HepG2 (cell line): ENCODE data around the gene RAPGEF5. TPM values are rescaled to one million over a fixed set of nuclear protein-coding genes. Genes with fewer than 3 reads are reported as not detected.
A peak's percentile ranks its signal among the peaks of the same experiment; 100 is the strongest.

Experiments
- ATAC-seq: fragments of 200-7000 bp; cut with Tn5 transposase; 3 replicates; pipeline ENCODE4 v1.9.1; 2020; ENCODE audit warnings: mild to moderate bottlenecking, moderate library complexity
- BruUV-seq: library from RNA; stranded (reverse); fragments of 400-500 nt; replicated peaks from 2 replicates; lab custom pipeline; 2021; lab: Mats Ljungman, UMichigan
- CTCF ChIA-PET: fragments of 300-600 bp; formaldehyde crosslinking; extraction: SDS; loops from one replicate; lab custom pipeline; 2021; ENCODE audit warnings: low total read pairs, inconsistent platforms, low intra/inter-chr PET ratio; lab: Yijun Ruan, JAX
- POLR2A ChIA-PET: fragments of 350-600 bp; sonication (Branson Sonifier 250); formaldehyde crosslinking; loops from one replicate; lab custom pipeline; 2020; ENCODE audit warnings: antibody characterized with exemption, inconsistent platforms; lab: Yijun Ruan, JAX
- DNase-seq: peaks from one replicate; pipeline ENCODE4 v3.0.0-alpha.2; 2015; ENCODE audit warnings: low spot score
- FAIRE-seq: peaks from 3 replicates; lab custom pipeline; 2011; peaks lifted over from hg19 to GRCh38; lab: Jason Lieb, UNC
- H2AFZ ChIP-seq: one replicate; pipeline ENCODE4 v1.6.1; 2011; ENCODE audit warnings: low read length, inconsistent platforms
- H3K27ac ChIP-seq: fragments of 300-600 bp; 3 replicates; pipeline ENCODE4 v1.8.0; 2011; ENCODE audit warnings: mixed run types, mild to moderate bottlenecking, mixed read lengths, low read length, inconsistent platforms; ENCODE audit not compliant: insufficient read depth; ENCODE audit errors: extremely low read length
- H3K27me3 ChIP-seq, 2 experiments: fragments of 200-600 bp in 1 of 2; 2 replicates in 1 of 2; 3 replicates in 1 of 2; pipeline versions ENCODE4 v1.6.0 to v1.8.0; 2011; ENCODE audit warnings: low read length in 2 of 2, mild to moderate bottlenecking in 2 of 2, moderate library complexity in 2 of 2, inconsistent platforms in 1 of 2; ENCODE audit not compliant: insufficient read depth in 2 of 2, control insufficient read depth in 1 of 2
- H3K36me3 ChIP-seq, 2 experiments: fragments of 200-600 bp in 1 of 2; replicated peaks in 1 of 2; 2 replicates in 1 of 2; 3 replicates in 1 of 2; pipeline versions ENCODE4 v1.5.1 to v1.8.0; 2011; ENCODE audit warnings: low read length in 2 of 2, inconsistent platforms in 1 of 2; ENCODE audit not compliant: insufficient read depth in 2 of 2, control insufficient read depth in 1 of 2
- H3K4me1 ChIP-seq: 2 replicates; pipeline ENCODE4 v1.5.1; 2012; ENCODE audit warnings: low read length, inconsistent platforms; ENCODE audit not compliant: insufficient read depth
- H3K4me2 ChIP-seq: 2 replicates; pipeline ENCODE4 v1.6.0; 2011; ENCODE audit warnings: low read depth, low read length, inconsistent platforms
- H3K4me3 ChIP-seq, 3 experiments: fragments of 200-600 bp in 1 of 3; sonication (generic), shearing (Covaris generic) in 1 of 3; replicated peaks in 1 of 3; 2 replicates each; pipeline ENCODE4 v1.5.1; 2011 to 2016; ENCODE audit warnings: low read length in 3 of 3, inconsistent platforms in 2 of 3, low read depth in 2 of 3, mild to moderate bottlenecking in 2 of 3, control low read depth in 1 of 3, mixed read lengths in 1 of 3; ENCODE audit not compliant: insufficient read depth in 1 of 3
- H3K79me2 ChIP-seq: one replicate; pipeline ENCODE4 v1.6.1; 2011; ENCODE audit warnings: low read length, inconsistent platforms; ENCODE audit not compliant: insufficient read depth
- H3K9ac ChIP-seq: 2 replicates; pipeline ENCODE4 v1.6.0; 2011; ENCODE audit warnings: mild to moderate bottlenecking, low read depth, low read length, inconsistent platforms; ENCODE audit not compliant: insufficient read depth
- H3K9me3 ChIP-seq: 2 replicates; pipeline ENCODE4 v1.5.1; 2012; ENCODE audit warnings: mild to moderate bottlenecking, low read length
- H4K20me1 ChIP-seq: 2 replicates; pipeline ENCODE4 v1.6.0; 2011; ENCODE audit warnings: inconsistent platforms, mild to moderate bottlenecking, low read length, moderate library complexity; ENCODE audit not compliant: insufficient read depth
- HOXA3 ChIP-seq: sonication (generic); formaldehyde crosslinking; IDR thresholded peaks from 2 replicates; pipeline ENCODE4 v1.5.0; 2020; ENCODE audit warnings: missing genetic modification reagents
- HOXA9 ChIP-seq: sonication (generic); formaldehyde crosslinking; IDR thresholded peaks from 2 replicates; pipeline ENCODE4 v1.8.1; 2022; ENCODE audit warnings: missing genetic modification reagents, mild to moderate bottlenecking, moderate library complexity, borderline replicate concordance
- RBM22 ChIP-seq: fragments of 200-400 bp; formaldehyde crosslinking; optimal IDR thresholded peaks from 2 replicates; pipeline ENCODE3; 2017; ENCODE audit warnings: mild to moderate bottlenecking, low read length, moderate library complexity
- TBP ChIP-seq: sonication (generic); formaldehyde crosslinking; IDR thresholded peaks from 2 replicates; pipeline ENCODE4 v1.5.0; 2020; ENCODE audit warnings: missing genetic modification reagents
- THAP8 ChIP-seq: sonication (generic); formaldehyde crosslinking; IDR thresholded peaks from 2 replicates; pipeline ENCODE4 v1.5.1; 2020; ENCODE audit warnings: missing genetic modification reagents, mild to moderate bottlenecking, borderline replicate concordance
- ZBTB7A ChIP-seq: sonication (generic); formaldehyde crosslinking; IDR thresholded peaks from 2 replicates; pipeline ENCODE4 v1.8.0; 2022; ENCODE audit warnings: mild to moderate bottlenecking, missing genetic modification reagents
- ZNF142 ChIP-seq: sonication (generic); formaldehyde crosslinking; IDR thresholded peaks from 2 replicates; pipeline ENCODE4 v1.4.0; 2020; ENCODE audit warnings: missing genetic modification reagents
- WGBS: methylation state at CpG from one replicate; pipeline ENCODE4 v1.1.6; 2017; ENCODE audit warnings: low lambda C conversion rate; 5-methylcytosine and 5-hydroxymethylcytosine counted together
- in situ Hi-C: cut with HindIII; loops from 2 replicates; pipeline ENCODE4 v1.10.0; 2017; ENCODE audit warnings: low pct_unique_long_range_greater_than_20kb; ENCODE audit not compliant: extremely low pct_ligation_motif_present
- intact Hi-C: fragments of 100-400 bp; cut with micrococcal nuclease; formaldehyde crosslinking; loops from one replicate; pipeline ENCODE4 v1.10.0; 2022; ENCODE audit not compliant: unreplicated experiment
- polyA plus RNA-seq, 8 experiments: library from polyadenylated mRNA; depleted of rRNA in 3 of 8; stranded (reverse) in 7 of 8; unstranded in 1 of 8; fragments of >200 nt; fragmentation: Illumina TruSeq in 4 of 8; extraction: Trizol in 4 of 8; gene quantifications; 2 replicates each; pipeline versions ENCODE4 v1.2.1 to v1.2.3, GENCODE V29; 2011 to 2016; ENCODE audit warnings: low read depth in 4 of 8, missing spikeins in 1 of 8, mixed read lengths in 1 of 8; ENCODE audit not compliant: insufficient read depth in 1 of 8
- total RNA-seq, 5 experiments: library from RNA; depleted of rRNA; stranded (reverse); fragments of >200 nt; fragmentation: Illumina TruSeq; extraction: Trizol; gene quantifications; 2 replicates each; pipeline ENCODE4 v1.2.3, GENCODE V29; 2016; ENCODE audit warnings: low read depth in 1 of 5

The RAPGEF5 gene
- total and polyA plus RNA-seq, 2 of the 13 experiments (the other 11 are each of a cell fraction or from before 2014, with no cell fraction given): 17.1 to 23.4 TPM

- TF ChIP-seq HOXA9 (CRISPR knock-in tag): no peak
- peak; percentile 23 for TF ChIP-seq RBM22
- no peak for TF ChIP-seq ZNF142 (CRISPR knock-in tag)
- TF ChIP-seq THAP8 (CRISPR knock-in tag): no peak
- TF ChIP-seq TBP (CRISPR knock-in tag): no peak
- TF ChIP-seq ZBTB7A (CRISPR knock-in tag): no peak
- TF ChIP-seq HOXA3 (CRISPR knock-in tag): no peak
- Histone ChIP-seq H3K9ac (no peak overlapping the region), H3K4me1 (peaks cover 11% of the 10 kb centered on the region), H3K27me3 (no peaks in the 10 kb centered on the region), H4K20me1 (no peaks in the 10 kb centered on the region), H3K9me3 (no peaks in the 10 kb centered on the region), H3K4me3 (no peak overlapping the region), H3K27ac (no peak overlapping the region), H3K4me2 (no peak overlapping the region), H3K36me3 (peaks cover 3 to 4% of the 10 kb centered on the region in 2 experiments; a peak in 2 of 5 replicates), H3K79me2 (no peaks in the 10 kb centered on the region), H2AFZ (no peak overlapping the region)
- WGBS: 96% methylated on average over 3 of the region's 4 CpGs
- intact Hi-C loops (loop anchor here (2.0 kb wide), 1 partner anchor 389 kb away; the partner anchor contains the start of gene STEAP1B), in situ Hi-C loops (no loop called here)
- ChIA-PET CTCF (interaction anchor here (2.9 kb wide), 1 partner anchor 377 kb away, joined by 40 read pairs; no protein-coding TSS in a partner anchor), POLR2A (no interaction called here)
- FAIRE-seq (no peak), ATAC-seq (no peak), DNase-seq (no peak)
- no TSS peak for BruUV-seq
These were observed 245.3 kb downstream of the RAPGEF5 start for GRCh38 chr7:22111661-22112060.
